PC-9 (cell line): ENCODE measurements around the gene TH. TPM values are rescaled to one million over a fixed set of nuclear protein-coding genes. Genes with fewer than 3 reads are reported as not detected.

Experiments
- BruUV-seq: library from RNA; stranded (reverse); fragments of 400-500 nt; replicated peaks from 2 replicates; lab custom pipeline; 2021; lab: Mats Ljungman, UMichigan
- CTCF ChIA-PET: fragments of 300-600 bp; sonication (Branson Sonifier 250); formaldehyde crosslinking; loops from one replicate; lab custom pipeline; 2022; ENCODE audit warnings: antibody characterized with exemption; lab: Charles Lee
- POLR2A ChIA-PET: fragments of 300-600 bp; sonication (Branson Sonifier 250); formaldehyde crosslinking; loops from one replicate; lab custom pipeline; 2022; ENCODE audit warnings: antibody characterized with exemption; ENCODE audit not compliant: unreplicated experiment; lab: Charles Lee
- DNase-seq, 2 experiments: peaks; one replicate each; pipeline versions ENCODE4 v3.0.0 to v3.0.0-alpha.2; 2015 to 2022; ENCODE audit warnings: mixed read lengths in 1 of 2
- H2AFZ ChIP-seq: fragments of 200-600 bp; sonication (generic); 2 replicates; pipeline ENCODE4 v1.8.1; 2017; ENCODE audit warnings: antibody characterized with exemption
- H3F3A ChIP-seq: fragments of 200-600 bp; sonication (generic); 2 replicates; pipeline ENCODE4 v1.8.1; 2017; ENCODE audit warnings: antibody characterized with exemption, mild to moderate bottlenecking, low read depth; ENCODE audit not compliant: insufficient read depth
- H3K27ac ChIP-seq: fragments of 200-600 bp; sonication (generic); 2 replicates; pipeline ENCODE4 v1.6.1; 2016; ENCODE audit warnings: mixed run types
- H3K27me3 ChIP-seq: fragments of 200-600 bp; sonication (generic); 2 replicates; pipeline ENCODE4 v1.6.1; 2016; ENCODE audit warnings: low read depth, mixed run types; ENCODE audit not compliant: insufficient read depth
- H3K36me3 ChIP-seq: fragments of 200-600 bp; sonication (generic); 2 replicates; pipeline ENCODE4 v1.6.1; 2016; ENCODE audit warnings: low read depth, mixed run types
- H3K4me1 ChIP-seq: fragments of 200-600 bp; sonication (generic); replicated peaks from 2 replicates; pipeline ENCODE4 v1.6.1; 2016; ENCODE audit warnings: mixed run types; ENCODE audit not compliant: insufficient read depth
- H3K4me2 ChIP-seq: fragments of 200-600 bp; sonication (generic); 2 replicates; pipeline ENCODE4 v1.6.1; 2017; ENCODE audit warnings: mixed run types
- H3K4me3 ChIP-seq: fragments of 200-600 bp; sonication (generic); 2 replicates; pipeline ENCODE4 v1.6.1; 2016; ENCODE audit warnings: mixed run types
- H3K79me2 ChIP-seq: fragments of 200-600 bp; sonication (generic); 2 replicates; pipeline ENCODE4 v1.6.1; 2017; ENCODE audit warnings: low read depth, mixed run types
- H3K9me2 ChIP-seq: fragments of 200-600 bp; sonication (generic); 2 replicates; pipeline ENCODE4 v1.8.1; 2017; ENCODE audit warnings: mild to moderate bottlenecking; ENCODE audit not compliant: insufficient read depth
- H3K9me3 ChIP-seq: fragments of 200-600 bp; sonication (generic); 2 replicates; pipeline ENCODE4 v1.8.1; 2016; ENCODE audit warnings: low read depth; ENCODE audit not compliant: insufficient read depth
- H4K20me1 ChIP-seq: fragments of 200-600 bp; sonication (generic); 2 replicates; pipeline ENCODE4 v1.8.1; 2017; ENCODE audit not compliant: insufficient read depth
- CTCF ChIP-seq: fragments of 200-600 bp; sonication (generic); conservative IDR thresholded peaks from 2 replicates; pipeline ENCODE4 v1.6.1; 2017; ENCODE audit warnings: mixed run types, antibody characterized with exemption, mild to moderate bottlenecking, moderate library complexity
- EZH2 ChIP-seq: fragments of 200-600 bp; sonication (generic); IDR thresholded peaks from 2 replicates; pipeline ENCODE4 v1.8.0; 2017; ENCODE audit warnings: antibody characterized with exemption, low read depth
- intact Hi-C: fragments of 100-400 bp; cut with micrococcal nuclease; formaldehyde crosslinking; loops from one replicate; pipeline ENCODE4 v1.10.0; 2022; ENCODE audit not compliant: unreplicated experiment
- total RNA-seq: library from RNA; stranded (reverse); gene quantifications from 2 replicates; pipeline ENCODE4 v1.2.3, GENCODE V29; 2021

TH gene
- total RNA-seq, 1 experiment from 2014 or later = 2.2 TPM

DNA sequence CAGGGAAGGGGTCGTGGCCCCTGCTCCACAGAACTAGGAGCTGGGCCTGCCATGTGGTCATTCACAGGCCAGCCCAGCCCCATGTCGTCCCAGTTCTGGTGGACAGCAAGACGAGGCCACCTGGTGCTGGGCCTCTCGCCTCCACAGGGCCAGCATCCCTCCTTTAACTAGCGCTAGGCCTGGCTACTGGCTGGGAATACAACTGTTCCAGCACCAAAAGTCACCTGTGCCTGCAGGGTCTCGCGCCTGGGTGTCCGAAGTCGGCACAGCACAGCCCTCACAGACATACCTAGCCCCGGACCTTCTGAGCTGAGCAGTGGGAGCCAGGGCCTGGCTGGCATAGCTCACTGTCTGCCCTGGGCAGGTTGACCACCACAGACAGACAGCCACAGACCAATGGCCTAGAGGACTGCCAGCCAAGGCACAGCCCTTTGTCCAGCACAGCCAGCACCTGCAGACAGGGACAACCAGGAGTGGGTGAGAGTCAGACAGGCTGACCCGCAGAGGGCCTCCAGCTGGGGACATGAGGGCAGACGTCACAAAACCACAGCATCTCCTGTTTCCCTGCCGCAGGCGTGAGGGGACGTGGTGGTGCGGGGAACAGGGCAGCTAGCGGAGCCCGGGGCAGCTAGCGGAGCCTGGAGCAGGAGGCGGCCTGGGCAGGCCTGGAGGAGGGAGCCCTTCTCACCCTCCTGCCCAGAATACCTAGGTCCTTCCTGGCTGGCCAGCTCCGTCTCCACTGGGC is 27.2 kb upstream of the TH start:
- no peak overlapping the region for H3K27ac ChIP-seq
- H3K4me3 ChIP-seq = no peak overlapping the region
- TF ChIP-seq CTCF = no peak
- no peak for TF ChIP-seq EZH2
- H2AFZ ChIP-seq = no peak overlapping the region
- H3K36me3 ChIP-seq = no peaks in the 10 kb centered on the region
- no peaks in the 10 kb centered on the region for H3K79me2 ChIP-seq
- no peaks in the 10 kb centered on the region for H4K20me1 ChIP-seq
- H3K27me3 ChIP-seq = no peaks in the 10 kb centered on the region
- no peaks in the 10 kb centered on the region for H3K9me2 ChIP-seq
- DNase-seq = no peak
- no TSS peak for BruUV-seq
- CTCF ChIA-PET = interaction anchor here (0.9 kb wide), 1 partner anchor 100 kb away, joined by 3 read pairs; no protein-coding TSS in a partner anchor
- intact Hi-C loops = loop anchor here (5.0 kb wide), 1 partner anchor 204 kb away; the partner anchor contains the start of gene TSSC4
- no peaks in the 10 kb centered on the region for H3K9me3 ChIP-seq
- H3K4me1 ChIP-seq = peaks cover 23% of the 10 kb centered on the region
- POLR2A ChIA-PET = no interaction called here
- no peaks in the 10 kb centered on the region for H3F3A ChIP-seq
- no peak overlapping the region for H3K4me2 ChIP-seq

GRCh38 chr11:2197771-2198520 is 26.3 kb upstream of the TH start:
- no TSS peak for BruUV-seq
- no peaks in the 10 kb centered on the region for H3F3A ChIP-seq
- no peaks in the 10 kb centered on the region for H3K9me2 ChIP-seq
- no peak overlapping the region for H2AFZ ChIP-seq
- no peaks in the 10 kb centered on the region for H3K9me3 ChIP-seq
- no peaks in the 10 kb centered on the region for H4K20me1 ChIP-seq
- H3K27me3 ChIP-seq = no peaks in the 10 kb centered on the region
- no peak overlapping the region for H3K4me2 ChIP-seq
- H3K4me1 ChIP-seq = peaks cover 15% of the 10 kb centered on the region
- no peak overlapping the region for H3K4me3 ChIP-seq
- no peak overlapping the region for H3K27ac ChIP-seq
- no peaks in the 10 kb centered on the region for H3K79me2 ChIP-seq
- ChIA-PET POLR2A (no interaction called here), CTCF (no interaction called here)
- TF ChIP-seq EZH2 (no peak), CTCF (no peak)
- intact Hi-C loops = loop anchor here (1.0 to 5.0 kb wide), 3 partner anchors 101 to 221 kb away; partner anchors contain the start of gene TSSC4
- no peak for DNase-seq
- H3K36me3 ChIP-seq = no peaks in the 10 kb centered on the region

DNA sequence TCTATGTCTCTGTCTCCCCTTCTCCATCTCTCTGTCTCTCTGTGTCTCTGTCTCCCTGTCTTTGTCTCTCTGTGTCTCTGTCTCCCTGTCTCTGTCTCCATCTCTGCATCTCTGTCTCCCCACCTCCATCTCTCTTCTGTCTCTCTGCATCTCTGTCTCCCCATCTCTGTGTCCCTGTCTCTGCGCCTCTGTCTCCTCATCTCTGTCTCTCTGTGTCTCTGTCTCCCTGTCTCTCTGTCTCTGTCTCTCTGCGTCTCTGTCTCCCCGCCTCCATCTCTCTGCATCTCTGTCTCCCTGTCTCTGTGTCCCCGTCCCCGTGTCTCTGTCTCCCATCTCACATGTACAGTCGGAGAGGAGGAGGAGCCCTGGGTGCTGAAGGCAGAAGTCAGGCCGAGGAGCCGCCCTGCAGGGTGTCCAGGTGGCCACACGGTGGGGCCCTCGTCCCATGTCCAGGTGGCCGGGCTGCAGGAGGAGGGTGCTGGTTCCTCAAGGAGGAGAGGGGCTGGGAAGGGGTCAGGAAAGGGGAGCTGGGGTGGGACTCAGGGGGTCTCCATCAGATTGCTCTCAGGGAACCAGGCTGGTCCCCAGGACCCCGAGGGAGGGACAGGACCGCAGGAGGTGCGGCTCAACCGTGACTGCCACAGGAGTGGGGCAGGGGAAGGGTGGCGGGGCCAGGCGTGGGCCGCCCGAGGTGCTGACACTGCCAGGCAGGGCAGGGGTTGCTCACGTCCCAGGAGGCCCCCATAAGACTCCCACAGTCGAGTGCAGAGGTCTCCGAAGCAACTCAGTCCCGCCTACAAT is 25.6 kb upstream of the TH start:
- H2AFZ ChIP-seq = no peak overlapping the region
- no peaks in the 10 kb centered on the region for H3K9me3 ChIP-seq
- H3K36me3 ChIP-seq = no peaks in the 10 kb centered on the region
- intact Hi-C loops = loop anchor here (1.0 to 5.0 kb wide), 3 partner anchors 102 to 222 kb away; partner anchors contain the start of gene TSSC4
- no TSS peak for BruUV-seq
- H3K4me3 ChIP-seq = no peak overlapping the region
- TF ChIP-seq CTCF (peak; percentile 88), EZH2 (no peak)
- H3K27ac ChIP-seq = no peak overlapping the region
- peaks cover 7% of the 10 kb centered on the region for H3K4me1 ChIP-seq
- peak; percentile 40 to 72 for DNase-seq
- H4K20me1 ChIP-seq = no peaks in the 10 kb centered on the region
- no peaks in the 10 kb centered on the region for H3F3A ChIP-seq
- H3K79me2 ChIP-seq = no peaks in the 10 kb centered on the region
- no peaks in the 10 kb centered on the region for H3K9me2 ChIP-seq
- ChIA-PET POLR2A (no interaction called here), CTCF (no interaction called here)
- H3K4me2 ChIP-seq = no peak overlapping the region
- no peaks in the 10 kb centered on the region for H3K27me3 ChIP-seq
